ENCODE data around the gene ARMH4.

DNA sequence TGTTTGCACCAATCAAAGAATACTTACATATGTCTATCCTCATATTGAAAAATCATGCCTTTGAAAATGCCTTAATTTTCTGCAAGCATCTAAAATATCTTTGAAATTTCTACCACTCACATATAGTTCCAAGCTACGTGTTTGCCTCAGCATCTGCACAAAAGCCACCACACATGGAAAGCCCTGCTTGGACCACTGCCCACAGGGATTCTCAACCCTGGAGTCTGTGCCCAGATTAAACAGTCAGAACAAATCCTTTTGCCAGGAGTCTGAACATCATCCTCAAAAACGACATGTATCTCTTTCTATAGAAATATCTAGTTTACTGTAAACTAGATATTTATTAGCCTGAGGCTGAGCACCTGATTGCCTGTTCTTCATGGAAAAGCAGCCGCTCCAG lies 32.6 kb downstream of the ARMH4 start:
- TF ChIP-seq, protein P1, sequence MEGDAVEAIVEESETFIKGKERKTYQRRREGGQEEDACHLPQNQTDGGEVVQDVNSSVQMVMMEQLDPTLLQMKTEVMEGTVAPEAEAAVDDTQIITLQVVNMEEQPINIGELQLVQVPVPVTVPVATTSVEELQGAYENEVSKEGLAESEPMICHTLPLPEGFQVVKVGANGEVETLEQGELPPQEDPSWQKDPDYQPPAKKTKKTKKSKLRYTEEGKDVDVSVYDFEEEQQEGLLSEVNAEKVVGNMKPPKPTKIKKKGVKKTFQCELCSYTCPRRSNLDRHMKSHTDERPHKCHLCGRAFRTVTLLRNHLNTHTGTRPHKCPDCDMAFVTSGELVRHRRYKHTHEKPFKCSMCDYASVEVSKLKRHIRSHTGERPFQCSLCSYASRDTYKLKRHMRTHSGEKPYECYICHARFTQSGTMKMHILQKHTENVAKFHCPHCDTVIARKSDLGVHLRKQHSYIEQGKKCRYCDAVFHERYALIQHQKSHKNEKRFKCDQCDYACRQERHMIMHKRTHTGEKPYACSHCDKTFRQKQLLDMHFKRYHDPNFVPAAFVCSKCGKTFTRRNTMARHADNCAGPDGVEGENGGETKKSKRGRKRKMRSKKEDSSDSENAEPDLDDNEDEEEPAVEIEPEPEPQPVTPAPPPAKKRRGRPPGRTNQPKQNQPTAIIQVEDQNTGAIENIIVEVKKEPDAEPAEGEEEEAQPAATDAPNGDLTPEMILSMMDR (optimal IDR thresholded peaks at IDR 0.05 in 1 of 3, IDR thresholded peaks at IDR 0.05 in 1 of 3, conservative IDR thresholded peaks at IDR 0.05 in 1 of 3; ENCODE audit: extremely low read depth in 1 of 3, insufficient read depth in 2 of 3, low read length in 3 of 3) = no peak
- TF ChIP-seq EZH2 (IDR thresholded peaks at IDR 0.05; ENCODE audit: low read length) = no peak

Data from keratinocyte (primary cell).